Endodermal cell (in vitro differentiated cells): ENCODE data around the gene CCSER1. TPM values are rescaled to one million over a fixed set of nuclear protein-coding genes. Genes with fewer than 3 reads are reported as not detected.

Experiments used
- DNase-seq: peaks from one replicate; pipeline ENCODE4 v3.0.0-alpha.2; 2017
- H3K27ac ChIP-seq: 2 replicates; pipeline ENCODE4 v1.5.1; 2013; ENCODE audit warnings: mild to moderate bottlenecking, low read depth, low read length, moderate library complexity
- H3K27me3 ChIP-seq: 2 replicates; pipeline ENCODE4 v1.6.1; 2013; ENCODE audit warnings: mild to moderate bottlenecking, low read length, moderate library complexity; ENCODE audit not compliant: insufficient read depth, control insufficient read depth, poor library complexity, severe bottlenecking
- H3K36me3 ChIP-seq: 2 replicates; pipeline ENCODE4 v1.7.0; 2013; ENCODE audit warnings: mild to moderate bottlenecking, low read length, moderate library complexity; ENCODE audit not compliant: control insufficient read depth, insufficient read depth
- H3K4me1 ChIP-seq: one replicate; pipeline ENCODE4 v1.7.0; 2013; ENCODE audit warnings: low read length; ENCODE audit not compliant: control insufficient read depth, insufficient read depth
- H3K4me3 ChIP-seq: 2 replicates; pipeline ENCODE4 v1.5.1; 2013; ENCODE audit warnings: mild to moderate bottlenecking, low read length, moderate library complexity
- H3K9ac ChIP-seq: 2 replicates; pipeline ENCODE4 v1.6.1; 2013; ENCODE audit warnings: mild to moderate bottlenecking, low read length, moderate library complexity; ENCODE audit not compliant: poor library complexity, severe bottlenecking; ENCODE audit errors: extremely low read depth
- H3K9me3 ChIP-seq: 2 replicates; pipeline ENCODE4 v1.6.1; 2013; ENCODE audit warnings: mild to moderate bottlenecking, low read length, moderate library complexity; ENCODE audit not compliant: control insufficient read depth
- H3K27ac Mint-ChIP-seq: 2 replicates; pipeline ENCODE4 v1.8.0; 2020; ENCODE audit warnings: mixed read lengths
- H3K27me3 Mint-ChIP-seq: 2 replicates; pipeline ENCODE4 v1.8.0; 2021; ENCODE audit warnings: mild to moderate bottlenecking, mixed read lengths; ENCODE audit not compliant: insufficient read depth
- H3K36me3 Mint-ChIP-seq: 2 replicates; pipeline ENCODE4 v1.8.0; 2020; ENCODE audit warnings: low read depth, mixed read lengths
- H3K4me1 Mint-ChIP-seq: 2 replicates; pipeline ENCODE4 v1.8.0; 2020; ENCODE audit warnings: mixed read lengths
- H3K4me3 Mint-ChIP-seq: 2 replicates; pipeline ENCODE4 v1.8.0; 2020; ENCODE audit warnings: mild to moderate bottlenecking, moderate library complexity, mixed read lengths
- H3K9me3 Mint-ChIP-seq: 2 replicates; pipeline ENCODE4 v1.8.0; 2020; ENCODE audit warnings: mild to moderate bottlenecking, mixed read lengths
- CTCF ChIP-seq: fragments of 200-600 bp; sonication (generic); conservative IDR thresholded peaks from 2 replicates; pipeline ENCODE4 v1.5.0; 2021; ENCODE audit warnings: antibody characterized with exemption, mild to moderate bottlenecking
- WGBS, 2 experiments: methylation state at CpG; one replicate each; pipeline versions ENCODE4 v1.1.5 to v1.1.7; 2013; ENCODE audit warnings: missing lambda C conversion rate in 2 of 2, mixed read lengths in 1 of 2; ENCODE audit not compliant: insufficient coverage in 1 of 2, insufficient read length in 1 of 2; 5-methylcytosine and 5-hydroxymethylcytosine counted together
- total RNA-seq, 2 donors: library from RNA; stranded (reverse); fragmentation: NEBNext Ultra II Directional in 1 of 2; extraction: Animal tissue kit (Norgen Biotek cat#: 25700) in 1 of 2; gene quantifications; 2 replicates in 1 of 2; 3 replicates in 1 of 2; pipeline ENCODE4 v1.2.1, GENCODE V29; 2021

The CCSER1 gene
- total RNA-seq, 2 donors from 2014 or later = 1.1 to 2.2 TPM

- no peaks in the 10 kb centered on the region for H3K36me3 ChIP-seq
- no peaks in the 10 kb centered on the region for H3K27me3 ChIP-seq
- WGBS, 2 experiments = 91% methylated on average over 3 of the region's 3 CpGs; no CpG with 5 or more reads in 1 of the 2 experiments
- no peak overlapping the region for H3K27ac ChIP-seq
- H3K4me1 ChIP-seq = no peaks in the 10 kb centered on the region
- Mint-ChIP-seq H3K9me3 (no peaks in the 10 kb centered on the region), H3K36me3 (no peaks in the 10 kb centered on the region), H3K4me3 (no peak overlapping the region), H3K4me1 (peaks cover 4% of the 10 kb centered on the region), H3K27me3 (no peaks in the 10 kb centered on the region), H3K27ac (no peak overlapping the region)
- no peaks in the 10 kb centered on the region for H3K9me3 ChIP-seq
- DNase-seq = no peak
- TF ChIP-seq CTCF = no peak
- no peak overlapping the region for H3K4me3 ChIP-seq
- H3K9ac ChIP-seq = no peak overlapping the region
These were observed 153.8 kb downstream of the CCSER1 start for GRCh38 chr4:90280954-90281353.

- H3K4me3 ChIP-seq = no peak overlapping the region
- H3K9ac ChIP-seq = no peak overlapping the region
- WGBS, 2 experiments = 84% methylated on average over 4 of the region's 5 CpGs; no CpG with 5 or more reads in 1 of the 2 experiments
- no peaks in the 10 kb centered on the region for H3K27me3 ChIP-seq
- H3K4me1 ChIP-seq = no peaks in the 10 kb centered on the region
- H3K9me3 ChIP-seq = no peaks in the 10 kb centered on the region
- Mint-ChIP-seq H3K9me3 (no peaks in the 10 kb centered on the region), H3K27me3 (no peaks in the 10 kb centered on the region), H3K4me3 (no peak overlapping the region), H3K27ac (no peak overlapping the region), H3K36me3 (no peaks in the 10 kb centered on the region), H3K4me1 (peaks cover 4% of the 10 kb centered on the region)
- DNase-seq = no peak
- H3K27ac ChIP-seq = no peak overlapping the region
- H3K36me3 ChIP-seq = no peaks in the 10 kb centered on the region
- TF ChIP-seq CTCF = no peak
These were observed 154.6 kb downstream of the CCSER1 start for GRCh38 chr4:90281541-90282355.

- TF ChIP-seq CTCF = no peak
- no peaks in the 10 kb centered on the region for H3K9me3 Mint-ChIP-seq
- whole genome bisulfite sequencing, 2 experiments = 84% methylated on average over 4 of the region's 4 CpGs; no CpG with 5 or more reads in 1 of the 2 experiments
These were observed 163.2 kb downstream of the CCSER1 start for GRCh38 chr4:90290345-90290744.

More at GRCh38 chr4:90290345-90290744, 163.2 kb downstream of the CCSER1 start:
- peaks cover 14% of the 10 kb centered on the region for H3K4me1 Mint-ChIP-seq
- Histone ChIP-seq H3K9me3 (no peaks in the 10 kb centered on the region), H3K9ac (no peak overlapping the region), H3K4me3 (no peak overlapping the region), H3K27ac (no peak overlapping the region), H3K27me3 (no peaks in the 10 kb centered on the region), H3K36me3 (no peaks in the 10 kb centered on the region), H3K4me1 (peaks cover 9% of the 10 kb centered on the region)
- H3K36me3 Mint-ChIP-seq = no peaks in the 10 kb centered on the region
- no peak overlapping the region for H3K4me3 Mint-ChIP-seq
- H3K27me3 Mint-ChIP-seq = no peaks in the 10 kb centered on the region
- no peak for DNase-seq
- no peak overlapping the region for H3K27ac Mint-ChIP-seq
